ENCODE results near the gene CDCP1.
"Not testable (repeated sequence)": the region's sequence is repeated elsewhere in the genome, so short reads cannot be mapped to it uniquely, and the experiment has no call there.

Gene CDCP1

DNA sequence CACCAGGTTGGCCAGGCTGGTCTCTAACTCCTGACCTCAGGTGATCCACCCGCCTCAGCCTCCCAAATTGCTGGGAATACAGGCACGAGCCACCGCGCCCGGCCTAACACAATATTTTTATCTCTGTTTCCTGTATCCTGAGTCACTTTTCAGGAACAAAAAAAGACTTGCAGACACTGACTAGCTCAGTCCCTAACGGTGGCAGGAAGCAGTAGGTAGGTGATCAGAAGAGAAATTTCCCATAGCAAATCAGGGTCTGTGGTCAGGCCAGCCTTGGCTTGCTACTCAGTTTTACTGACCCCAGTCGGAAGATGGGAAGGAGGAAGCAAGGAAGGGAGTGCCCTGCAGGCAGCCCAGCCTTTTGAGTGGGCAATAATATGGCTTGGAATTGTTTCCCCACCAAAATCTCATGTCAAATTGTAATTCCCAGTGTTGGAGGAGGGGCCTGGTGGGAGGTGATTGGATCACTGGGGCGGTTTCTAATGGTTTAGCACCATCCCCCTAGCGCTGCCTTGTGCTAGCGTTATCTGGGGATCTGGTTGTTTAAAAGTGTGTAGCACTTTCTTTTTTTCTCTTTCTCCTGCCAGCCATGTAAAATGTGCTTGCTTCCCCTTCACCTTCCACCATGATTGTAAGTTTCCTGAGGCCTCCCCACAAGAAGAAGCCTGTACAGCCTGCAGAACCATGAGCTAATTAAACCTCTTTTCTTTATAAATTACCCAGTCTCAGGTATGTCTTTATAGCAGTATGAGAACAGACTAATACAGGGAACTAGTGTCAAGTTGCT is 19.5 kb upstream of the CDCP1 start:
- Mint-ChIP-seq H3K4me1 (ENCODE audit: low read depth) (peaks cover 31% of the 10 kb centered on the region), H3K27ac (no peak overlapping the region)

DNA sequence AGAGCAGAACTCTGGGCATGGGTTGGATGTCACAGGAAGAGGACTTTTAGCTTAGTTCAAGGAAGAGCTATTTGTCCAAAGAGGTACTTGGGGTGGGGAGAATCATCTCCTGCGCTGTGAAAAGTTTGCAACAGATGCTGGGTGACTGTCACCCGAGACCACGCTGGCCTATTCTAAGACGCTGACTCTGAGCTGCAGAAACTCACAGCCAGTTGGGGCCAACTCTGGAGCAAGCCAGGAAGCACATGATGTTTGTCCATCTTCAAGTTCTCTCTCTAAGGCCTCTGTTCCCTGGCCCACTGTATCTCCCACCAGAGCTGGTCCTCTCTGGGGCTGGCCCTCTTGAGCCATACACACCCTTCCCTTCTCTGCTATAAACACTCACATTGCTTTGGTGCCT is 17.9 kb upstream of the CDCP1 start:
- DNase-seq: no peak
- no peak overlapping the region for H3K4me3 Mint-ChIP-seq
- H3K36me3 Mint-ChIP-seq (ENCODE audit: low read depth): no peaks in the 10 kb centered on the region
- H3K9me3 Mint-ChIP-seq: peaks cover 4% of the 10 kb centered on the region
- peaks cover 29% of the 10 kb centered on the region for H3K4me1 Mint-ChIP-seq (ENCODE audit: low read depth)
- H3K27ac Mint-ChIP-seq: no peak overlapping the region
- H3K27me3 Mint-ChIP-seq: no peaks in the 10 kb centered on the region

More for the DNA sequence above, 19.5 kb upstream of the CDCP1 start:
- Mint-ChIP-seq H3K4me3 (no peak overlapping the region), H3K9me3 (peaks cover 4% of the 10 kb centered on the region), H3K27me3 (no peaks in the 10 kb centered on the region), H3K36me3 (ENCODE audit: low read depth) (no peaks in the 10 kb centered on the region)
- peak; percentile 9 for DNase-seq

- no peaks in the 10 kb centered on the region for H3K27me3 Mint-ChIP-seq
- no peak for DNase-seq
- no peak overlapping the region for H3K4me3 Mint-ChIP-seq
- H3K9me3 Mint-ChIP-seq: peaks cover 4% of the 10 kb centered on the region
- peaks cover 28% of the 10 kb centered on the region for H3K4me1 Mint-ChIP-seq (ENCODE audit: low read depth)
- H3K36me3 Mint-ChIP-seq (ENCODE audit: low read depth): no peaks in the 10 kb centered on the region
- no peak overlapping the region for H3K27ac Mint-ChIP-seq
These were observed 17.3 kb upstream of the CDCP1 start for GRCh38 chr3:45163481-45163880.

DNA sequence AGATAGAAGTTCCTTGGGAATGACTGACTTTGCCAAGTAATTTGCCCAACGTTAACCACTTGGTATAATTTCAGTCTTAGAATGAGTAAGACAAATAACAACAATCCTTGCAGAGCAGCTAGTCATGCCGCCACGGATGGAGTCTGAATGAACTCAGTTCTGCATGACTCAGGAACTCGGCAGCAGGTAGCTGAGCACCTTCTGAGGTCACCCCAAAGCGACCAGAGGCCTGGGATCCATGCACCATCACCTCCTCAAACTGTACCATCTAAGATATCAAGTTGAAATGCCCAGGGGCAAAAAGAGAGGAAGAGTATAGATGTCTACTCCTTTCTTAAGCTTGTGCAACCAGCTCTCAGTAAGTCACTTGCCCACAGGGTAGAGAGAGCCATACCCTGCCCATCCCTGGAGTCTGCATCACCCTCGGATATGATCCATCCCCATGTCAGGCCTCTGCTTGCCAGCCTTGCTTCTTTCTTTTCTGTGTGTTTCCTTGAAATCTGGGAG is 8.5 kb upstream of the CDCP1 start:
- peaks cover 2% of the 10 kb centered on the region for H3K36me3 Mint-ChIP-seq (ENCODE audit: low read depth)
- no peaks in the 10 kb centered on the region for H3K4me1 Mint-ChIP-seq (ENCODE audit: low read depth)
- no peak overlapping the region for H3K4me3 Mint-ChIP-seq
- H3K9me3 Mint-ChIP-seq: peaks cover 14% of the 10 kb centered on the region
- no peaks in the 10 kb centered on the region for H3K27me3 Mint-ChIP-seq
- no peak for DNase-seq
- no peak overlapping the region for H3K27ac Mint-ChIP-seq

- Mint-ChIP-seq H3K4me3 (no peak overlapping the region), H3K4me1 (ENCODE audit: low read depth) (no peaks in the 10 kb centered on the region), H3K36me3 (ENCODE audit: low read depth) (peaks cover 2% of the 10 kb centered on the region), H3K27me3 (no peaks in the 10 kb centered on the region), H3K27ac (no peak overlapping the region), H3K9me3 (peaks cover 14% of the 10 kb centered on the region)
- DNase-seq: no peak
These were observed 7.7 kb upstream of the CDCP1 start for GRCh38 chr3:45153658-45154437.

DNA sequence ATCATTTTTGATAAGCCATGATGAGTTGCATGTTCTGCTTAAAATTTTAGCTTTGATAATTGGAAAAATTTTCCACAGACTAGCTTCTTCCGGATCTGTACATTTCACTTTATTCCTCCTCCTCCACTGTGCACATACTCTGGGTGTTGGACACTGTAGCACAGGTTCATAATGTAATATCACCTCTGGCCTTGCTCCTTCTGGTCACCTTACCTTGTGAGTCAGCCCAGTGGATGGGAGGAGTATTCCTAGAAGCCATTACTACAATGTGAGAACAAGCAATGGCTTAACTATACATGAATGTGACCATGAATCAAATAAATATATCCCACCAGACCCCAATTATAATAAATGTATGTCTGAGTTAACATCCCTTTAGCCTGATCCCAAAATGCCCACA is 6.1 kb upstream of the CDCP1 start:
- peaks cover 14% of the 10 kb centered on the region for H3K9me3 Mint-ChIP-seq
- DNase-seq: no peak
- H3K27me3 Mint-ChIP-seq: peaks cover 13% of the 10 kb centered on the region
- no peak overlapping the region for H3K4me3 Mint-ChIP-seq
- no peak overlapping the region for H3K27ac Mint-ChIP-seq
- peaks cover 2% of the 10 kb centered on the region for H3K36me3 Mint-ChIP-seq (ENCODE audit: low read depth)
- no peaks in the 10 kb centered on the region for H3K4me1 Mint-ChIP-seq (ENCODE audit: low read depth)

GRCh38 chr3:45151100-45151499 is 4.9 kb upstream of the CDCP1 start:
- Mint-ChIP-seq H3K4me1 (ENCODE audit: low read depth) (peaks cover 3% of the 10 kb centered on the region), H3K27ac (no peak overlapping the region), H3K4me3 (no peak overlapping the region), H3K9me3 (peaks cover 14% of the 10 kb centered on the region), H3K36me3 (ENCODE audit: low read depth) (peaks cover 2% of the 10 kb centered on the region), H3K27me3 (peaks cover 24% of the 10 kb centered on the region)
- DNase-seq: no peak

DNA sequence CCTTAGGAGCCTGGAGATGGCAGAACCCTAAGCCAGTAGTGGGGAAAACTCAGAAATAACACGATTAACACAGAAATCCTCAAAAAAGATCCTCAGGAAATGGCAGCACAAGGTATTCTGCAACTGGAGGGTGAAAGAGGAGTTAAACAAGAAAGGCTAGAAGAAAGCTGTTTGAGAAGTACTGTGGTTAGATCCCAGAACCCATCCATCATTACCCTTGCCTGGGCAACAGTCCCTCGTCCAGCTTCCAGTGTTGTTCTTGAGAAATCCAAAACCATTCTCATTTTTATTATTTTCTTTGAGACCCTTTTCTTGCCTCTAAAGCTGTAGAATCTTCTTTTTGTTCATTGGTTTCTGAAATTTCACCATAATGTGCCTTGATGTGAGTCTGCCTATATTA is 2.7 kb upstream of the CDCP1 start:
- peaks cover 43% of the 10 kb centered on the region for H3K27me3 Mint-ChIP-seq
- no peak overlapping the region for H3K27ac Mint-ChIP-seq
- H3K36me3 Mint-ChIP-seq (ENCODE audit: low read depth): peaks cover 2% of the 10 kb centered on the region
- peaks cover 14% of the 10 kb centered on the region for H3K9me3 Mint-ChIP-seq
- H3K4me3 Mint-ChIP-seq: no peak overlapping the region
- H3K4me1 Mint-ChIP-seq (ENCODE audit: low read depth): peaks cover 19% of the 10 kb centered on the region
- DNase-seq: no peak

DNA sequence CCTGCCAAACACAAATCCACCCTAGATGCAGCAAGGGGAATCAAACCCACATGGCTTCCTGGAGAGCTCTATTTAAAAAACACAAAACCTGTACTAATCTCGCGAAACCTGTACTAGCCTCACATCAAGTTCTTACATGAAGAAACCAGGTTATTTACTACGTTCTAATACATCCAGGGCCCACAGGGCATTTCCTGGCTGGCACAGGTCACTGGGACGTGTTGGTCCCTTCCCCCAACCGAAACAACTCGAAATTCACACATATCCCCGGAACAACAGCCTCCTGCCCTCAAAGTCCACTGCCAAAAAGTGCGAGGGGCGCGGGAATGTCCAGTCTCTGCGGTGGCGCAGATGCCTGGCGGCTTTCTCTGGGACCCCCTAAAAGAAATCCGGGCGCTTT is 955 bp downstream of the CDCP1 start:
- Mint-ChIP-seq H3K36me3 (ENCODE audit: low read depth) (no peaks in the 10 kb centered on the region), H3K9me3 (peaks cover 4% of the 10 kb centered on the region), H3K27me3 (peaks cover 70% of the 10 kb centered on the region), H3K4me3 (peak overlapping the region; percentile 76), H3K27ac (no peak overlapping the region), H3K4me1 (ENCODE audit: low read depth) (peaks cover 22% of the 10 kb centered on the region)
- no peak for DNase-seq

GRCh38 chr3:45143673-45144671 is 2.2 kb downstream of the CDCP1 start:
- Mint-ChIP-seq H3K27ac (no peak overlapping the region), H3K4me3 (no peak overlapping the region), H3K27me3 (peaks cover 72% of the 10 kb centered on the region)

DNA sequence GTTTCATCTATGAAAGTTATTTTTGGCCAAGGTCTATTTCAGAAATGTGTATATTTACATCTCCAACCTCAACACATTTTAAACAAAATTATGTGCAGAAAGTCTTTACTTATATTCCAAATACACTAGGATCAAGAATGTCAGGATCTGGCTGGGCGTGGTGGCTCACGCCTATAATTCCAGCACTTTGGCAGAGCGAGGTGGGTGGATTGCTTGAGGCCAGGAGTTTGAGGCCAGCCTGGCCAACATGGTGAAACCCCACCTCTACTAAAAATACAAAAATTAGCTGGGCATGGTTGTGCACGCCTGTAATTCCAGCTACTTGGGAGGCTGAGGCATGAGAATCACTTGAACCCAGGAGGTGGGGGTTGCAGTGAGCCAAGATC is 5.4 kb downstream of the CDCP1 start:
- H3K36me3 Mint-ChIP-seq (ENCODE audit: low read depth); H3K9me3 Mint-ChIP-seq; DNase-seq; H3K27ac Mint-ChIP-seq; H3K4me3 Mint-ChIP-seq: not testable (repeated sequence)
- Mint-ChIP-seq H3K27me3 (peaks cover 47% of the 10 kb centered on the region), H3K4me1 (ENCODE audit: low read depth) (peaks cover 21% of the 10 kb centered on the region)

More at GRCh38 chr3:45143673-45144671, 2.2 kb downstream of the CDCP1 start:
- Mint-ChIP-seq H3K4me1 (ENCODE audit: low read depth) (peaks cover 22% of the 10 kb centered on the region), H3K36me3 (ENCODE audit: low read depth) (no peaks in the 10 kb centered on the region), H3K9me3 (no peaks in the 10 kb centered on the region)
- no peak for DNase-seq

GRCh38 chr3:45140141-45140769 is 5.9 kb downstream of the CDCP1 start:
- no peak for DNase-seq
- Mint-ChIP-seq H3K4me3 (no peak overlapping the region), H3K4me1 (ENCODE audit: low read depth) (peaks cover 17% of the 10 kb centered on the region), H3K27ac (no peak overlapping the region), H3K27me3 (peaks cover 43% of the 10 kb centered on the region), H3K9me3 (no peaks in the 10 kb centered on the region), H3K36me3 (ENCODE audit: low read depth) (no peaks in the 10 kb centered on the region)

- Mint-ChIP-seq H3K4me3 (no peak overlapping the region), H3K27me3 (peaks cover 38% of the 10 kb centered on the region), H3K36me3 (ENCODE audit: low read depth) (no peaks in the 10 kb centered on the region), H3K4me1 (ENCODE audit: low read depth) (peaks cover 13% of the 10 kb centered on the region), H3K27ac (no peak overlapping the region), H3K9me3 (no peaks in the 10 kb centered on the region)
- no peak for DNase-seq
These were observed 6.6 kb downstream of the CDCP1 start for GRCh38 chr3:45139372-45140140.
